Ovary (tissue), 3 donors: Measurements from ENCODE around the gene EYA2.

ENCODE experiments used
- EP300 ChIP-seq: sonication (generic); formaldehyde crosslinking; IDR thresholded peaks from one replicate; pipeline ENCODE4 v1.6.1; 2017; ENCODE audit warnings: antibody characterized with exemption
- POLR2A ChIP-seq: fragments of 450-650 bp; IDR thresholded peaks from one replicate; pipeline ENCODE4 v1.6.1; 2017; ENCODE audit warnings: antibody characterized with exemption, mild to moderate bottlenecking, moderate library complexity
- TF ChIP-seq, protein P1 (sequence below), 3 donors: fragments of 450-650 bp in 2 of 3; fragments of 200-600 bp in 1 of 3; IDR thresholded peaks; one replicate each; pipeline versions ENCODE4 v1.5.1 to v1.8.0; 2016 to 2022; ENCODE audit warnings: antibody characterized with exemption in 3 of 3, mild to moderate bottlenecking in 1 of 3
- donor health status: DM: no; HTN: no; CAD: no.

DNA sequence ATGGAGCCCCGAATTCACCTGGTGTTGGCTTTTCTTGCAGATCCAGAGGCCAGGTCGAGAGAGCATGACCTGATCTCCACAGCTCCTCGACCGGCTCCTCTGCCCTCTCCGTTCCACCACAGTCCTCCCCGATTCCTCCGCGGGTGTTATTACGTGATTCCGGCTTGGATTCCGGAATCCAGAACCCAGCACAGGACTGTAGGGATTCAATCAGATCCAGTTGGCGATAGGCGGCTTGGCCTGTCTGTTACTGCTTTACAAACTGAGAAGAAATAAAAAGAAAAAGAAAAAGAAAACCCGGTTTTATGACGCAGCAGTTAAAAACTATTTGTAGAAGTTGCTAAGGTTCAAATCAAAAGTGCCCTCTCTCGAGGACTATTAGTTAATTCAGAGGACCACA lies 222.7 kb downstream of the EYA2 start:
- TF ChIP-seq, protein P1, sequence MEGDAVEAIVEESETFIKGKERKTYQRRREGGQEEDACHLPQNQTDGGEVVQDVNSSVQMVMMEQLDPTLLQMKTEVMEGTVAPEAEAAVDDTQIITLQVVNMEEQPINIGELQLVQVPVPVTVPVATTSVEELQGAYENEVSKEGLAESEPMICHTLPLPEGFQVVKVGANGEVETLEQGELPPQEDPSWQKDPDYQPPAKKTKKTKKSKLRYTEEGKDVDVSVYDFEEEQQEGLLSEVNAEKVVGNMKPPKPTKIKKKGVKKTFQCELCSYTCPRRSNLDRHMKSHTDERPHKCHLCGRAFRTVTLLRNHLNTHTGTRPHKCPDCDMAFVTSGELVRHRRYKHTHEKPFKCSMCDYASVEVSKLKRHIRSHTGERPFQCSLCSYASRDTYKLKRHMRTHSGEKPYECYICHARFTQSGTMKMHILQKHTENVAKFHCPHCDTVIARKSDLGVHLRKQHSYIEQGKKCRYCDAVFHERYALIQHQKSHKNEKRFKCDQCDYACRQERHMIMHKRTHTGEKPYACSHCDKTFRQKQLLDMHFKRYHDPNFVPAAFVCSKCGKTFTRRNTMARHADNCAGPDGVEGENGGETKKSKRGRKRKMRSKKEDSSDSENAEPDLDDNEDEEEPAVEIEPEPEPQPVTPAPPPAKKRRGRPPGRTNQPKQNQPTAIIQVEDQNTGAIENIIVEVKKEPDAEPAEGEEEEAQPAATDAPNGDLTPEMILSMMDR (IDR thresholded peaks at IDR 0.05), result no peak
- no peak for TF ChIP-seq POLR2A
- TF ChIP-seq EP300, result no peak
